ENCODE measurements around the gene HBZ.
"Not testable (repeated sequence)": the region's sequence is repeated elsewhere in the genome, so short reads cannot be mapped to it uniquely, and the experiment has no call there.

The HBZ gene

GRCh38 chr16:138049-138417, 14.4 kb upstream of the HBZ start:
- DNase-seq, result peak; percentile 61

GRCh38 chr16:140175-140857, 12.1 kb upstream of the HBZ start:
- no peak for DNase-seq

- no peak for DNase-seq
Observed at GRCh38 chr16:142405-142967, 10.0 kb upstream of the HBZ start.

GRCh38 chr16:143047-143446, 9.4 kb upstream of the HBZ start:
- no peak for DNase-seq

GRCh38 chr16:143456-143855, 9.0 kb upstream of the HBZ start:
- DNase-seq, result no peak

GRCh38 chr16:144797-145252, 7.6 kb upstream of the HBZ start:
- DNase-seq, result no peak

GRCh38 chr16:146646-147045, 5.8 kb upstream of the HBZ start:
- DNase-seq, result no peak

GRCh38 chr16:149024-149660, 3.3 kb upstream of the HBZ start:
- DNase-seq, result no peak

GRCh38 chr16:153129-153521, 681 bp downstream of the HBZ start:
- DNase-seq, result not testable (repeated sequence)

- DNase-seq, result not testable (repeated sequence)
Observed at GRCh38 chr16:153550-154216, 1.2 kb downstream of the HBZ start.

GRCh38 chr16:154217-155030, 2.0 kb downstream of the HBZ start:
- peak; percentile 64 for DNase-seq

GRCh38 chr16:155031-155398, 2.6 kb downstream of the HBZ start:
- DNase-seq, result no peak

- no peak for DNase-seq
Observed at GRCh38 chr16:159136-159849, 6.8 kb downstream of the HBZ start.

GRCh38 chr16:160242-160641, 7.8 kb downstream of the HBZ start:
- DNase-seq, result not testable (repeated sequence)

GRCh38 chr16:160691-161190, 8.3 kb downstream of the HBZ start:
- DNase-seq, result no peak

GRCh38 chr16:162271-162991, 10.0 kb downstream of the HBZ start:
- no peak for DNase-seq

GRCh38 chr16:163139-163538, 10.7 kb downstream of the HBZ start:
- not testable (repeated sequence) for DNase-seq

- not testable (repeated sequence) for DNase-seq
Observed at GRCh38 chr16:163696-164095, 11.3 kb downstream of the HBZ start.

GRCh38 chr16:164134-164823, 11.8 kb downstream of the HBZ start:
- not testable (repeated sequence) for DNase-seq

- DNase-seq, result peak; percentile 57
Observed at GRCh38 chr16:164827-165538, 12.5 kb downstream of the HBZ start.
